Measurements from ENCODE around the gene ANGPTL8.

DNA sequence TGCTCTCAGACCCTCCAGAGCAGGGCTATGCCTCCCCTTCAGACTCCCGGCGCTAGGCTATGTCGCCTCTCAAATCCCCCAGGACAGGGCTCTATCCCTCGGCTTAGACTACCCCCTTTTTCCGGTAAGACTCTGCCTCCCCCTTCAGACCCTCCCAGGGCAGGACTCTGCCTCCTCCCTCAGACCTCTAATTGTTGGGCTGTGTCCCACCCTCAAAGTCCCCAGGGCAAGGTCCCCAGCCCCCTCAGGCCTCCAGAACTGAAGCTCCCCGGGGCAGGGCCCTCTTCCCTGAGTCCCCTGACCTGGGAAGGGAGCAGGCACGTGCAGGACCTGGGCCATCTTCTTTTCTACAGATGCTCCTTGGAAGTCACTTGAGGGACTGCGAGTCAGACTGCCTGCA lies 45.2 kb upstream of the ANGPTL8 start:
- TF ChIP-seq, protein P1, sequence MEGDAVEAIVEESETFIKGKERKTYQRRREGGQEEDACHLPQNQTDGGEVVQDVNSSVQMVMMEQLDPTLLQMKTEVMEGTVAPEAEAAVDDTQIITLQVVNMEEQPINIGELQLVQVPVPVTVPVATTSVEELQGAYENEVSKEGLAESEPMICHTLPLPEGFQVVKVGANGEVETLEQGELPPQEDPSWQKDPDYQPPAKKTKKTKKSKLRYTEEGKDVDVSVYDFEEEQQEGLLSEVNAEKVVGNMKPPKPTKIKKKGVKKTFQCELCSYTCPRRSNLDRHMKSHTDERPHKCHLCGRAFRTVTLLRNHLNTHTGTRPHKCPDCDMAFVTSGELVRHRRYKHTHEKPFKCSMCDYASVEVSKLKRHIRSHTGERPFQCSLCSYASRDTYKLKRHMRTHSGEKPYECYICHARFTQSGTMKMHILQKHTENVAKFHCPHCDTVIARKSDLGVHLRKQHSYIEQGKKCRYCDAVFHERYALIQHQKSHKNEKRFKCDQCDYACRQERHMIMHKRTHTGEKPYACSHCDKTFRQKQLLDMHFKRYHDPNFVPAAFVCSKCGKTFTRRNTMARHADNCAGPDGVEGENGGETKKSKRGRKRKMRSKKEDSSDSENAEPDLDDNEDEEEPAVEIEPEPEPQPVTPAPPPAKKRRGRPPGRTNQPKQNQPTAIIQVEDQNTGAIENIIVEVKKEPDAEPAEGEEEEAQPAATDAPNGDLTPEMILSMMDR (IDR thresholded peaks at IDR 0.05) = no peak
- no peak for TF ChIP-seq POLR2A (IDR thresholded peaks at IDR 0.05)
